Neural cell (in vitro differentiated cells): ENCODE results near the gene HEATR5A. TPM values are rescaled to one million over a fixed set of nuclear protein-coding genes. Genes with fewer than 3 reads are reported as not detected.

Experiments
- H2AFZ ChIP-seq: fragments of 200-600, 300-800 bp; sonication (generic), shearing (Covaris generic); 2 replicates; pipeline ENCODE4 v1.6.0; 2014; ENCODE audit warnings: low read depth, mild to moderate bottlenecking, antibody characterized with exemption, low read length, moderate library complexity
- H3F3A ChIP-seq: fragments of 200-600 bp; shearing (Covaris generic); 2 replicates; pipeline ENCODE4 v1.6.1; 2016; ENCODE audit warnings: mild to moderate bottlenecking, moderate library complexity, mixed read lengths, antibody characterized with exemption, low read length; ENCODE audit not compliant: insufficient read depth, poor library complexity, severe bottlenecking
- H3K27ac ChIP-seq: fragments of 200-600, 300-800 bp; sonication (generic), shearing (Covaris generic); 2 replicates; pipeline ENCODE4 v1.5.1; 2014; ENCODE audit warnings: mild to moderate bottlenecking, low read length, moderate library complexity
- H3K27me3 ChIP-seq: fragments of 300-800, 200-600 bp; sonication (generic), shearing (Covaris generic); 2 replicates; pipeline ENCODE4 v1.6.0; 2014; ENCODE audit warnings: mild to moderate bottlenecking, low read depth, low read length, moderate library complexity; ENCODE audit not compliant: insufficient read depth
- H3K36me3 ChIP-seq: fragments of 300-800, 200-600 bp; sonication (generic), shearing (Covaris generic); 2 replicates; pipeline ENCODE4 v1.5.1; 2014; ENCODE audit warnings: mild to moderate bottlenecking, antibody characterized with exemption, low read length, moderate library complexity; ENCODE audit not compliant: insufficient read depth
- H3K4me2 ChIP-seq: fragments of 300-800, 200-600 bp; sonication (generic), shearing (Covaris generic); 2 replicates; pipeline ENCODE4 v1.6.0; 2014; ENCODE audit warnings: mild to moderate bottlenecking, low read length
- H3K4me3 ChIP-seq: fragments of 300-800, 200-600 bp; sonication (generic), shearing (Covaris generic); 2 replicates; pipeline ENCODE4 v1.5.1; 2014; ENCODE audit warnings: mild to moderate bottlenecking, low read length, moderate library complexity
- H3K79me2 ChIP-seq: fragments of 200-600 bp; shearing (Covaris generic); replicated peaks from 2 replicates; pipeline ENCODE4 v1.6.0; 2014; ENCODE audit warnings: mild to moderate bottlenecking, low read length, moderate library complexity; ENCODE audit not compliant: insufficient read depth
- H3K9ac ChIP-seq: fragments of 300-800, 200-600 bp; sonication (generic), shearing (Covaris generic); 2 replicates; pipeline ENCODE4 v1.6.1; 2016; ENCODE audit warnings: mild to moderate bottlenecking, low read length, mixed read lengths
- H3K9me2 ChIP-seq: fragments of 200-600 bp; shearing (Covaris generic); 2 replicates; pipeline ENCODE4 v1.6.1; 2016; ENCODE audit warnings: mild to moderate bottlenecking, low read length, mixed read lengths; ENCODE audit not compliant: insufficient read depth
- H3K9me3 ChIP-seq: fragments of 200-600, 300-800 bp; sonication (generic), shearing (Covaris generic); 2 replicates; pipeline ENCODE4 v1.6.1; 2016; ENCODE audit warnings: mild to moderate bottlenecking, mixed run types, low read length, moderate library complexity, mixed read lengths
- H4K20me1 ChIP-seq: fragments of 200-600 bp; shearing (Covaris generic); 2 replicates; pipeline ENCODE4 v1.6.1; 2016; ENCODE audit warnings: mild to moderate bottlenecking, mixed run types; ENCODE audit not compliant: insufficient read depth
- CTCF ChIP-seq: fragments of 450-650 bp; IDR thresholded peaks from 2 replicates; pipeline ENCODE4 v1.5.1; 2014; ENCODE audit warnings: antibody characterized with exemption, mild to moderate bottlenecking, moderate library complexity; ENCODE audit not compliant: poor library complexity, severe bottlenecking
- EP300 ChIP-seq: fragments of 450-650 bp; conservative IDR thresholded peaks from 2 replicates; pipeline ENCODE4 v1.6.1; 2014; ENCODE audit warnings: antibody characterized with exemption, mild to moderate bottlenecking, moderate library complexity; ENCODE audit not compliant: poor library complexity, severe bottlenecking
- EZH2 ChIP-seq: fragments of 200-600, 300-800 bp; shearing (Covaris generic), sonication (generic); IDR thresholded peaks from 2 replicates; pipeline ENCODE4 v1.6.1; 2014; ENCODE audit warnings: antibody characterized with exemption, low read length, borderline replicate concordance, mild to moderate bottlenecking; ENCODE audit not compliant: insufficient read depth, poor library complexity, severe bottlenecking
- MXI1 ChIP-seq: fragments of 450-650 bp; conservative IDR thresholded peaks from 2 replicates; pipeline ENCODE4 v1.6.1; 2014; ENCODE audit warnings: antibody characterized with exemption, mild to moderate bottlenecking; ENCODE audit not compliant: poor library complexity, severe bottlenecking
- POLR2AphosphoS5 ChIP-seq: IDR thresholded peaks from 2 replicates; pipeline ENCODE4 v1.6.1; 2012
- RAD21 ChIP-seq: fragments of 450-650 bp; conservative IDR thresholded peaks from 2 replicates; pipeline ENCODE4 v1.6.1; 2014; ENCODE audit warnings: antibody characterized with exemption, mild to moderate bottlenecking, moderate library complexity
- SMC3 ChIP-seq: fragments of 450-650 bp; conservative IDR thresholded peaks from 2 replicates; pipeline ENCODE4 v1.6.1; 2014; ENCODE audit warnings: antibody characterized with exemption, mild to moderate bottlenecking, moderate library complexity; ENCODE audit not compliant: poor library complexity
- TAF1 ChIP-seq: IDR thresholded peaks from 2 replicates; pipeline ENCODE4 v1.6.1; 2012; ENCODE audit warnings: low read depth
- polyA plus RNA-seq: library from polyadenylated mRNA; depleted of rRNA; stranded (reverse); fragments of >200 nt; gene quantifications from 2 replicates; pipeline ENCODE4 v1.2.3, GENCODE V29; 2014
- TF ChIP-seq, protein P1 (sequence below): IDR thresholded peaks from 2 replicates; pipeline ENCODE4 v1.6.1; 2012; ENCODE audit warnings: borderline replicate concordance

The HEATR5A gene
- polyA plus RNA-seq, 1 donor from 2014 or later, result 5.2 TPM

GRCh38 chr14:31287294-31287972 is 132.9 kb downstream of the HEATR5A start:
- H3K4me2 ChIP-seq, result no peak overlapping the region
- no peaks in the 10 kb centered on the region for H3K9me3 ChIP-seq
- H3K9ac ChIP-seq, result no peak overlapping the region
- no peaks in the 10 kb centered on the region for H3K27me3 ChIP-seq
- H3K4me3 ChIP-seq, result no peak overlapping the region
- TF ChIP-seq MXI1 (no peak), EP300 (no peak), POLR2AphosphoS5 (no peak), EZH2 (no peak), CTCF (no peak), TAF1 (no peak), RAD21 (no peak), SMC3 (no peak)
- TF ChIP-seq, protein P1, sequence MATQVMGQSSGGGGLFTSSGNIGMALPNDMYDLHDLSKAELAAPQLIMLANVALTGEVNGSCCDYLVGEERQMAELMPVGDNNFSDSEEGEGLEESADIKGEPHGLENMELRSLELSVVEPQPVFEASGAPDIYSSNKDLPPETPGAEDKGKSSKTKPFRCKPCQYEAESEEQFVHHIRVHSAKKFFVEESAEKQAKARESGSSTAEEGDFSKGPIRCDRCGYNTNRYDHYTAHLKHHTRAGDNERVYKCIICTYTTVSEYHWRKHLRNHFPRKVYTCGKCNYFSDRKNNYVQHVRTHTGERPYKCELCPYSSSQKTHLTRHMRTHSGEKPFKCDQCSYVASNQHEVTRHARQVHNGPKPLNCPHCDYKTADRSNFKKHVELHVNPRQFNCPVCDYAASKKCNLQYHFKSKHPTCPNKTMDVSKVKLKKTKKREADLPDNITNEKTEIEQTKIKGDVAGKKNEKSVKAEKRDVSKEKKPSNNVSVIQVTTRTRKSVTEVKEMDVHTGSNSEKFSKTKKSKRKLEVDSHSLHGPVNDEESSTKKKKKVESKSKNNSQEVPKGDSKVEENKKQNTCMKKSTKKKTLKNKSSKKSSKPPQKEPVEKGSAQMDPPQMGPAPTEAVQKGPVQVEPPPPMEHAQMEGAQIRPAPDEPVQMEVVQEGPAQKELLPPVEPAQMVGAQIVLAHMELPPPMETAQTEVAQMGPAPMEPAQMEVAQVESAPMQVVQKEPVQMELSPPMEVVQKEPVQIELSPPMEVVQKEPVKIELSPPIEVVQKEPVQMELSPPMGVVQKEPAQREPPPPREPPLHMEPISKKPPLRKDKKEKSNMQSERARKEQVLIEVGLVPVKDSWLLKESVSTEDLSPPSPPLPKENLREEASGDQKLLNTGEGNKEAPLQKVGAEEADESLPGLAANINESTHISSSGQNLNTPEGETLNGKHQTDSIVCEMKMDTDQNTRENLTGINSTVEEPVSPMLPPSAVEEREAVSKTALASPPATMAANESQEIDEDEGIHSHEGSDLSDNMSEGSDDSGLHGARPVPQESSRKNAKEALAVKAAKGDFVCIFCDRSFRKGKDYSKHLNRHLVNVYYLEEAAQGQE, result no peak
- H3K79me2 ChIP-seq, result no peaks in the 10 kb centered on the region
- no peak overlapping the region for H2AFZ ChIP-seq
- no peaks in the 10 kb centered on the region for H3F3A ChIP-seq
- H4K20me1 ChIP-seq, result no peaks in the 10 kb centered on the region
- no peak overlapping the region for H3K27ac ChIP-seq
- no peaks in the 10 kb centered on the region for H3K9me2 ChIP-seq
- H3K36me3 ChIP-seq, result no peaks in the 10 kb centered on the region

- H3K4me2 ChIP-seq, result no peak overlapping the region
- H3K9ac ChIP-seq, result no peak overlapping the region
- no peaks in the 10 kb centered on the region for H3K36me3 ChIP-seq
- H2AFZ ChIP-seq, result no peak overlapping the region
- TF ChIP-seq TAF1 (no peak), EP300 (no peak), MXI1 (no peak), RAD21 (no peak), EZH2 (no peak), CTCF (no peak)
- TF ChIP-seq, protein P1, result no peak
- H4K20me1 ChIP-seq, result no peaks in the 10 kb centered on the region
- H3K9me2 ChIP-seq, result no peaks in the 10 kb centered on the region
- H3K27ac ChIP-seq, result no peak overlapping the region
- no peak overlapping the region for H3K4me3 ChIP-seq
- H3K9me3 ChIP-seq, result no peaks in the 10 kb centered on the region
- no peaks in the 10 kb centered on the region for H3K79me2 ChIP-seq
- H3K27me3 ChIP-seq, result no peaks in the 10 kb centered on the region
- H3F3A ChIP-seq, result no peaks in the 10 kb centered on the region
Measured at GRCh38 chr14:31286456-31287293, 133.7 kb downstream of the HEATR5A start.
